K562 treated with DMSO at 1 percent for 4 hours (cell line): ENCODE data around the gene DCST2. TPM values are rescaled to one million over a fixed set of nuclear protein-coding genes. Genes with fewer than 3 reads are reported as not detected.

Experiments used
- total RNA-seq: library from RNA; unstranded; fragments of 300-600 nt; gene quantifications from 2 replicates; pipeline ENCODE4 v1.2.3, GENCODE V29; 2022; ENCODE audit not compliant: insufficient read depth

Gene DCST2
- total RNA-seq = not detected in 2 replicates

DNA sequence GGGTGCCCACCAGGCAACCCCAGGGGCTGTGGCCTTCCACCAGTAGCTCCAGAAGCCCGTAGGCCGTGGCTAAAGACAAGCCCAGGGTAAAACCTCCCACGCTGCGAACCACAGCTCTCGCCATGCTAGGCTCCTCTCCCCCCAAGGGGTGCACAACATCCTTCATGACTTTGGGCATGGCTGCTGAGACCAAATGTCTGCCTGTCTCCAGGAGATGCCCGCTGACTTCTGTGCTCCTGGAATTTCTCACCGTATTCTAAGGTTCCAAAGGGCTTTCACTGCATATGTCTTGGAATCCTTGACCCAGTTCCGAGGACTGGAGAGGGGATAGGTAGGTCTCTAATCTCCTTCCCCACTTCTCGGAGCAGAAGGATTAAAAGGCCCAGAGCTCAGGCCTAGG is at the start of gene DCST2, which contains the start of gene DCST1:
DCST2 (minus strand) TSS at position 258 of the 400 bp plus-strand sequence; CDS start at position 178, 80 bp downstream.
DCST1 (plus strand) TSS at position 301 of the 400 bp plus-strand sequence. CDS start 213 bp downstream, outside the sequence.

DNA sequence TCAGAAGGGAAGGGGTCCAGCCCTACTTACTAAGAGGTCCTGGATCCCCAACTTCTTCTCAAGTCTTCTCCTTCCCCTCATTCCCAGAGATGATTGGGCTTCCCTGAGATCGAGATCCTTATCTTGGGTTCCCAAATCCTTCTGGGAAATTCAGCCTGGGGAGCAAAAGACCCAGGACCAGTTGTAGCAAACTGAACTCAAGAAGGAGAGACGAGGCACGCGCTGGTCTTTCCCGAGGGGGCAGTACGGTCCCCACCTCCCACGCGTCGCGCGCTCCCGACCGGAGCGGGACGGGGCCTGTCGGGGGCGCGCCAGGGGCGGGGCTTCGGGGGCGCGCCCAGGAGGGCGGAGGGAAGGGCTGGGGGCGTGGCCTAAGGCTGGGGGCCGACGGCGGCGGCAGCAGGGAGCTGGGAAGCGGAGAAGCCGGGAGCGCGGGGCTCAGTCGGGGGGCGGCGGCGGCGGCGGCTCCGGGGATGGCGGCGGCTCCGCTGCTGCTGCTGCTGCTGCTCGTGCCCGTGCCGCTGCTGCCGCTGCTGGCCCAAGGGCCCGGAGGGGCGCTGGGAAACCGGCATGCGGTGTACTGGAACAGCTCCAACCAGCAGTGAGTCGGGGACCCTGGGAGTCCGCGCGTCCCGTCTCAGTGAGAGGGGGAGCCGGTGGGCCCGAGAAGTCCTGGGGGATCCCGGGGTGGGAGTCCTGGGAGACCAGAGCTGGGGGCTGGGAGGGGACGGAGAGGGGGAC is 45.1 kb upstream of the DCST2 start, which contains the start of gene EFNA3:
EFNA3 (plus strand) TSS at position 369 of the 741 bp plus-strand sequence; CDS start at position 474, 105 bp downstream.

GRCh38 chr1:155063550-155064110 is 30.0 kb upstream of the DCST2 start, which contains the start of gene EFNA4:
TSS of gene EFNA4 (plus strand) at chr1:155063740. CDS start at chr1:155063824, 84 bp downstream.

DNA sequence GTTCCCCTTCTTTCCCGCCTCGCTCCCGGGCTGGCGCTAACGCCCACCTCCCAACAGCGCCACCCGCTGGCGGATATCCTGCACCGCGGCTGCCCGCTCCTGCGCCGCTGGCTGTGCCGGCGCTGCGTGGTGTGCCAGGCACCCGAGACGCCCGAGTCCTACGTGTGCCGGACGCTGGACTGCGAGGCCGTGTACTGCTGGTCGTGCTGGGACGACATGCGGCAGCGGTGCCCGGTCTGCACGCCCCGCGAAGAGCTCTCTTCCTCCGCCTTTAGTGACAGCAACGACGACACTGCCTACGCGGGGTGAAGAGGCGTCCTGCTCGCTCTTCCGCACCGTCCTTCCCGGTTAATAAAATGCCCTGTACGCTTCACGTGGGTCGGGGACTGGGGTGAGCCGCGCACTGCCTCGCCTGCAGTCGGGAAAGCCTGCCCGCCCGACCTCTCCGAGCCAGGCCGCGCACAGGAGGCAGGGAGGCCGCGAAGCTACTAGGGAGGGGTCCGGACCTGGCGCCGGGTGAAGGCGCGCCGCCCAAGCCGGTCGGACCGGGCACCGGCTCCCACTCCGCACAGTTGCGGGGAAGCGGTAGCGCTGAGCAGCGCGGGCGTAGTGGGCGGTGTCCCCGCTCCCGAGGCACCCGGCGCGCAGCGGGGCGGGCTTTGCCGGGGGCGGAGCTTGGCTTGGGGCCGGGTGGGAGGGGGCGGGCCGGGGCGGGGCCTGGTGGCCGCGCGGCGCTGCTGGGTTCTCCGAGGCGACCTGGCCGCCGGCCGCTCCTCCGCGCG is 17.2 kb upstream of the DCST2 start, which contains the start of gene ADAM15:
ADAM15 (plus strand) TSS at position 757 of the 782 bp plus-strand sequence. CDS start 71 bp downstream, outside the sequence.

DNA sequence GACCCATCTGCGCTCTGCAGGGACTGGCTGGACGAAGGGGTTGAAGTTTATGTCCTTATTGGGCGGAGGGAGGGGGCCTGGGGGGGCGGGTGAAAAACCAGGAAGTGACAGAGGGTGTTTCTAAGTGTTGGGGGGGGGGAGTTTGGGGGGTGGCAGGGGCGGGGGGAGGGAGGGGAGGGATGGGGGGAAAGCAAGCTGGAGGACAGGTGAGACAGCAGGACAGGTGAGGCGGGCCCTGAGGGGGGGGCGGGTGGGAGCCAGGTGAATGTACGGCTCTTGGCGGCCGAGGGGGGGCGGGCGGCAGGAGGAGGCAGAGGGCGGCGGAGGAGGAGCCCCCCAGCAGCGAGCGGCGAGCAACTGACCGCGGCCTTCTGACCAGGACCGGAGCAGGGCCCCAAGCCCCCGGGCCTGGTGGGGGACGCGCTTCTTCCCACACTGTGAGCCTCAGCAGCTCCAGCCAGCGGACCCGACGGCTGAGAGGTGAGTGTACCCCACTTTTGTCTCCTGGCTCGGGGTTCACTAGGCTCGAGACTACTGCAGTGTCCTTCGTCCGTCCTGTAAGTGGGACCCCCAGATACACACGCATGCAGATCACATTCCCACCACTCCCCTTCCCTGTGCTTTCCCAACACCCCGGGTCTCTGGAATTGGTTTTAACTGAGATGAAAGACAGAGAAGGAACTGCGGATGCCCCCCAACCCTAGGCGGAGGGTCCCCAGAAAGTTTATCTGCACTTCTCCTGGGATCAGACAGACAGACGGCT is 30.9 kb downstream of the DCST2 start, which contains the start of gene ZBTB7B:
ZBTB7B (plus strand) TSS at position 339 of the 763 bp plus-strand sequence. CDS start 11,859 bp downstream, outside the sequence.

GRCh38 chr1:154993572-154994268 is 39.9 kb downstream of the DCST2 start, which contains the start of gene LENEP:
TSS of gene LENEP (plus strand) at chr1:154993586. CDS start at chr1:154993608, 22 bp downstream.

DNA sequence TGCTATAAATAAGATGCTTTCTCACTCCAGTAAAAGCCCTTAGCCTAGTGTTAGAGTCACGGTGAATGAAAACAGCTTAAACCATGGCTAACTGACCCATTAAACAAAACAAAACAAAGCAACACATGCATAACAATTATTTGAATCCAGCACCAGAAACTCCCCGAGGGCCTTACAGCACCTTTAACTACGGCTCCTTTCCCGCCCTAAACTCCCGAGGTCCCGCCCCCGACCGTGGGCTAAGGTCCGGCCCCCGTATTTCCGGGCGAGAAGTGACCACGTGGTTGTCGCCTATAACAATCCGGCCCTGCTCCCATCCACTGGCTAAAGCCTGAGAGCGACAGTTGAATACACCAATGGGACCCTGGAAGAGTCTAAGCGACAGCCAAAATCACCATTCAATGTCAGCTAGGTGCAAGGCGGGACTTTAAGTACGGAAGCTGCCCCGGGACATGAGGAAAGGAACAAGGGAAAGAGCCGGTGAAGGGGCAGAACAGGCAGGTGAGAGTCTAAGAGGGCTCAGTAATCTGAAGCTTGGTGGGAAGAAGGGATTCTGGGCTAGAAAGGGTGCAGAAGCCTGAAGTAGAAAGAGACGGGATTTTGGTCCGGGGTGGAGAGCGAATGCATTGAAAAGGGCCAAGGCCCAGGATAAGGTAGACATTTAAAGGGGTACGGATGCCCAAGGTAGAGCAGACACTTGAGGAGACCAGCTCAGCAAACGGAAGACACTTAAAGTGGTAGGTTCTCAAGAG is 50.5 kb downstream of the DCST2 start, which contains the start of gene FLAD1:
FLAD1 (plus strand) TSS at position 448 of the 752 bp plus-strand sequence. CDS start 351 bp downstream, outside the sequence.

GRCh38 chr1:154974102-154974807 is 59.3 kb downstream of the DCST2 start, which contains the start of gene CKS1B:
TSS of gene CKS1B (plus strand) at chr1:154974681. CDS start at chr1:154974746, 65 bp downstream.

GRCh38 chr1:154970631-154971340 is 62.8 kb downstream of the DCST2 start, which contains the start of gene SHC1:
TSS of gene SHC1 (minus strand) at chr1:154970747. CDS start at chr1:154970526, 221 bp downstream.

Other genes with a start within 250 kb of the DCST2 start
- gene KCNN3, start 163.5 kb downstream of the DCST2 start, total RNA-seq = 0.24 TPM in 1 of 2 replicates, not detected in the other
- gene PMVK, start 97.1 kb downstream of the DCST2 start, total RNA-seq = 15.0 and 15.4 TPM in 2 replicates
- 17.2 and 18.4 TPM in 2 replicates for gene PBXIP1, start 77.7 kb downstream of the DCST2 start, total RNA-seq
- gene PYGO2, start 72.0 kb downstream of the DCST2 start, total RNA-seq = 33.7 and 39.2 TPM in 2 replicates
- gene SHC1, start 63.0 kb downstream of the DCST2 start, total RNA-seq = 39.1 and 42.7 TPM in 2 replicates
- 495 and 528 TPM in 2 replicates for gene CKS1B, start 59.1 kb downstream of the DCST2 start, total RNA-seq
- 32.2 and 39.4 TPM in 2 replicates for gene FLAD1, start 50.4 kb downstream of the DCST2 start, total RNA-seq
- not detected in 2 replicates for gene LENEP, start 40.2 kb downstream of the DCST2 start, total RNA-seq
- 27.9 and 35.5 TPM in 2 replicates for gene ZBTB7B, start 31.0 kb downstream of the DCST2 start, total RNA-seq
- not detected in 2 replicates for gene DCST1, start within 50 bp of the DCST2 start, total RNA-seq
- 40.7 and 46.0 TPM in 2 replicates for gene ADAM15, start 17.5 kb upstream of the DCST2 start, total RNA-seq
- gene EFNA4, start 30.0 kb upstream of the DCST2 start, total RNA-seq = 10.5 and 16.5 TPM in 2 replicates
- 3.1 and 5.9 TPM in 2 replicates for gene EFNA3, start 45.1 kb upstream of the DCST2 start, total RNA-seq
- 5.1 and 5.9 TPM in 2 replicates for gene EFNA1, start 94.1 kb upstream of the DCST2 start, total RNA-seq
- gene SLC50A1, start 102.1 kb upstream of the DCST2 start, total RNA-seq = 96.4 and 104 TPM in 2 replicates
- 120 and 130 TPM in 2 replicates for gene DPM3, start 106.8 kb upstream of the DCST2 start, total RNA-seq
- gene KRTCAP2, start 139.5 kb upstream of the DCST2 start, total RNA-seq = 290 and 308 TPM in 2 replicates
- 0.40 TPM in 1 of 2 replicates, not detected in the other for gene TRIM46, start 140.1 kb upstream of the DCST2 start, total RNA-seq
- gene THBS3, start 174.1 kb upstream of the DCST2 start, total RNA-seq = 5.3 and 6.6 TPM in 2 replicates
- 69.3 and 70.9 TPM in 2 replicates for gene MTX1, start 174.9 kb upstream of the DCST2 start, total RNA-seq
- gene ENTREP3, start 221.7 kb upstream of the DCST2 start, total RNA-seq = 30.0 and 43.2 TPM in 2 replicates
- 109 and 131 TPM in 2 replicates for gene SCAMP3, start 228.6 kb upstream of the DCST2 start, total RNA-seq
- gene CLK2, start 239.7 kb upstream of the DCST2 start, total RNA-seq = 28.5 and 34.6 TPM in 2 replicates
- gene HCN3, start 243.7 kb upstream of the DCST2 start, total RNA-seq = 3.2 and 4.2 TPM in 2 replicates